OCI-LY1 (cell line): ENCODE results near the gene KDM4F.

Experiments
- EZH2 ChIP-seq: fragments of 200-600 bp; sonication (generic), shearing (Covaris generic); IDR thresholded peaks from 2 replicates; pipeline ENCODE4 v1.8.0; 2017; ENCODE audit warnings: borderline replicate concordance, mixed run types, mild to moderate bottlenecking, antibody characterized with exemption, low read length, moderate library complexity, mixed read lengths
- TF ChIP-seq, protein P1 (sequence below): fragments of 200-600 bp; sonication (generic), shearing (Covaris generic); IDR thresholded peaks from 2 replicates; pipeline ENCODE4 v1.5.1; 2017; ENCODE audit warnings: mild to moderate bottlenecking, antibody characterized with exemption, low read length, moderate library complexity, mixed read lengths

DNA sequence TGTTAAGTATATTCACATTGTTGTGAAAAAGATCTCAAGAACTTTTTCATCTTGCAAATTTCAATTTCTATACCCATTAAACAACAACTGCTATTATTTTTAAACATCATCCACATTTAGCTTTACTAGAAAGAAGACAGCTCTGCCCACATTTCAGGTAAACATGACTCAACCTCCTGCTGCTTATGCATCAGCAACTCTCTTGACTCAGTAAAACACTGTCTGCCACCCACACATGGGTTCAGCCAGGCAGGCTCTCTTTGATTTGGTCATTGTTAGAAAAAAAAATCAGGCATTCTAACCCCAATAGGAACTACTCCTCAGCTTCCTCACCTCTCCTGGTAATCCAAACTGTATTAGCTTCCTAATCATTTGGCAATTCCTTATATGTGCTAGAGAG, 35.3 kb downstream of the KDM4F start:
- TF ChIP-seq, protein P1, sequence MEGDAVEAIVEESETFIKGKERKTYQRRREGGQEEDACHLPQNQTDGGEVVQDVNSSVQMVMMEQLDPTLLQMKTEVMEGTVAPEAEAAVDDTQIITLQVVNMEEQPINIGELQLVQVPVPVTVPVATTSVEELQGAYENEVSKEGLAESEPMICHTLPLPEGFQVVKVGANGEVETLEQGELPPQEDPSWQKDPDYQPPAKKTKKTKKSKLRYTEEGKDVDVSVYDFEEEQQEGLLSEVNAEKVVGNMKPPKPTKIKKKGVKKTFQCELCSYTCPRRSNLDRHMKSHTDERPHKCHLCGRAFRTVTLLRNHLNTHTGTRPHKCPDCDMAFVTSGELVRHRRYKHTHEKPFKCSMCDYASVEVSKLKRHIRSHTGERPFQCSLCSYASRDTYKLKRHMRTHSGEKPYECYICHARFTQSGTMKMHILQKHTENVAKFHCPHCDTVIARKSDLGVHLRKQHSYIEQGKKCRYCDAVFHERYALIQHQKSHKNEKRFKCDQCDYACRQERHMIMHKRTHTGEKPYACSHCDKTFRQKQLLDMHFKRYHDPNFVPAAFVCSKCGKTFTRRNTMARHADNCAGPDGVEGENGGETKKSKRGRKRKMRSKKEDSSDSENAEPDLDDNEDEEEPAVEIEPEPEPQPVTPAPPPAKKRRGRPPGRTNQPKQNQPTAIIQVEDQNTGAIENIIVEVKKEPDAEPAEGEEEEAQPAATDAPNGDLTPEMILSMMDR: no peak
- TF ChIP-seq EZH2: no peak
